CD4-positive, alpha-beta T cell treated with Interleukin-12 subunit alpha and Interleukin-12 subunit beta, for 1 hour (primary cell): ENCODE measurements around the gene ZDHHC14.

ENCODE experiments used
- DNase-seq: peaks from one replicate; pipeline ENCODE4 v3.0.0-alpha.2; 2020

ZDHHC14 gene

GRCh38 chr6:157607317-157608109 is 226.5 kb downstream of the ZDHHC14 start:
- no peak for DNase-seq

- no peak for DNase-seq
These were observed 227.5 kb downstream of the ZDHHC14 start for GRCh38 chr6:157608221-157609075.

GRCh38 chr6:157609117-157609516 is 228.1 kb downstream of the ZDHHC14 start:
- no peak for DNase-seq

- no peak for DNase-seq
These were observed 228.6 kb downstream of the ZDHHC14 start for GRCh38 chr6:157609556-157609955.

GRCh38 chr6:157610451-157610999 is 229.5 kb downstream of the ZDHHC14 start:
- no peak for DNase-seq

GRCh38 chr6:157611406-157611805 is 230.4 kb downstream of the ZDHHC14 start:
- no peak for DNase-seq

GRCh38 chr6:157613011-157613522 is 232.1 kb downstream of the ZDHHC14 start:
- no peak for DNase-seq

- no peak for DNase-seq
These were observed 233.1 kb downstream of the ZDHHC14 start for GRCh38 chr6:157614026-157614568.

GRCh38 chr6:157615420-157615769 is 234.4 kb downstream of the ZDHHC14 start:
- no peak for DNase-seq

- no peak for DNase-seq
These were observed 235.0 kb downstream of the ZDHHC14 start for GRCh38 chr6:157615951-157616350.

GRCh38 chr6:157620944-157621343 is 240.0 kb downstream of the ZDHHC14 start:
- DNase-seq = no peak

- DNase-seq = no peak
These were observed 240.4 kb downstream of the ZDHHC14 start for GRCh38 chr6:157621406-157621805.

GRCh38 chr6:157622427-157622826 is 241.4 kb downstream of the ZDHHC14 start:
- no peak for DNase-seq

- DNase-seq = no peak
These were observed 244.1 kb downstream of the ZDHHC14 start for GRCh38 chr6:157625111-157625510.

GRCh38 chr6:157625764-157626163 is 244.8 kb downstream of the ZDHHC14 start:
- DNase-seq = no peak

GRCh38 chr6:157627195-157627966 is 246.4 kb downstream of the ZDHHC14 start:
- DNase-seq = no peak

GRCh38 chr6:157628463-157628862 is 247.5 kb downstream of the ZDHHC14 start:
- DNase-seq = no peak

- DNase-seq = no peak
These were observed 248.2 kb downstream of the ZDHHC14 start for GRCh38 chr6:157629220-157629619.

- DNase-seq = no peak
These were observed 249.6 kb downstream of the ZDHHC14 start for GRCh38 chr6:157630463-157631080.

GRCh38 chr6:157631412-157631811 is 250.4 kb downstream of the ZDHHC14 start:
- no peak for DNase-seq

GRCh38 chr6:157631838-157632614 is 251.0 kb downstream of the ZDHHC14 start:
- no peak for DNase-seq
